Subcutaneous adipose tissue (tissue), 4 donors: ENCODE measurements around the gene DHRSX. TPM values are rescaled to one million over a fixed set of nuclear protein-coding genes. Genes with fewer than 3 reads are reported as not detected.

Experiments
- CTCF ChIP-seq: fragments of 450-650 bp; IDR thresholded peaks from one replicate; pipeline ENCODE4 v1.5.1; 2016; ENCODE audit warnings: low read depth, mild to moderate bottlenecking, control low read depth, antibody characterized with exemption, moderate library complexity
- total RNA-seq, 4 donors: library from RNA; depleted of rRNA; stranded (reverse); fragments of >200 nt; gene quantifications; one replicate each; pipeline ENCODE4 v1.1.0, GENCODE V29; 2016

Gene DHRSX
- total RNA-seq, 4 donors from 2014 or later, result 17.0 to 34.2 (median 24.5) TPM

DNA sequence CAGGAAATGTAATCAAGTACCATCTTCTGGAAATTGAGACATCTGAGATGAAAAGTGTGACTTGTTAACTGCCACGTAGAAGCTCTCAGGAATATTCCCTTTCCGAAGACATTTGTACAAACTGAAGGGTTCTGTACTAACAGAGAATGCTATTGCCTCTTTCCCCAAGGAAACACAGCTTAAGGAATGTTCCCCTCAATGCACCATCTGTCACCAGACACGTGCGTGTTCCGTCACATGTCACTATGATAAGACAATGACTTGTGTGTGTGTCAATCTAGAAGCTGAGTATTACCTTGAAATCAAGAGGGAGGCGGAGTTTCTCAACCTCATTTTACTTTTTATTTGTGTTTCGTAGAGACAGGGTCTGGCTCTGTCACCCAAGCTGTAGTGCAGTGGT, 58.1 kb downstream of the DHRSX start:
- no peak for TF ChIP-seq CTCF

DNA sequence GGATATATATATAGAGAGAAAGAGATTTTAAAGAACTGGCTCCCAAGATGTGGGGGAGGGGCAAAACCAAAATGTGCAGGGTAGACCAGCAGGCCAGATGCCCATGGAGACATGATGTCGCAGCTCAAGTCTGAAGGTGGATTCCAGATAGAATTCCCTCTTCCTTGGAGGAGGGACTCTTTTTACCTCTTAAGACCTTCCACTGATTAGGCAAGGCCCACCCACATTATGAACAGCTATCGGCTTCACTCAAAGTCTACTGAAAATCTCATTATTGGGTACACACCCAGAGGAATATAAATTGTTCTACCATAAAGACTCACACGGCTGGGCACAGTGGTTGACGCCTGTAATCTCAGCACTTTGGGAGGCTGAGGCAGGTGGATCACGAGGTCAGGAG, 59.3 kb downstream of the DHRSX start:
- TF ChIP-seq CTCF, result no peak

GRCh38 chrX:2439613-2440012, 61.2 kb downstream of the DHRSX start:
- no peak for TF ChIP-seq CTCF

DNA sequence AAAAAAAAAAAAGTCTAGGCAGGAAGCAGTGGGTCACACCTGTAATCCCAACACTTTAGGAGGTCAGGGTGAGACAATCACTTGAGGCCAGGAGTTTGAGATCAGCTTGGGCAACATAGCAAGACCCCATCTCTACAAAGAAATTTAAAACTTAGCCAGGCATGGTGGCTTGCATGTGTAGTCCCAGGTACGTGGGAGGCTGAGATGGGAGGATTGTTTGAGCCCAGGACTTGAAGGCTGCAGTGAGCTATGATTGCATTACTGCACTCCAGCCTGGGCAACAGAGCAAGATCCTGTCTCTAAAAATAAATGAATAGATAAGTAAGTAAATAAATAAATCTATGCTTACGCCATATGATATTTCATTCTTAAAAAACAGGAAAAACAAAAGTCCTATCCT, 65.3 kb downstream of the DHRSX start:
- TF ChIP-seq CTCF, result no peak

GRCh38 chrX:2434270-2435163, 66.3 kb downstream of the DHRSX start:
- TF ChIP-seq CTCF, result no peak

- TF ChIP-seq CTCF, result no peak
These were observed 68.4 kb downstream of the DHRSX start for GRCh38 chrX:2432298-2432863.

DNA sequence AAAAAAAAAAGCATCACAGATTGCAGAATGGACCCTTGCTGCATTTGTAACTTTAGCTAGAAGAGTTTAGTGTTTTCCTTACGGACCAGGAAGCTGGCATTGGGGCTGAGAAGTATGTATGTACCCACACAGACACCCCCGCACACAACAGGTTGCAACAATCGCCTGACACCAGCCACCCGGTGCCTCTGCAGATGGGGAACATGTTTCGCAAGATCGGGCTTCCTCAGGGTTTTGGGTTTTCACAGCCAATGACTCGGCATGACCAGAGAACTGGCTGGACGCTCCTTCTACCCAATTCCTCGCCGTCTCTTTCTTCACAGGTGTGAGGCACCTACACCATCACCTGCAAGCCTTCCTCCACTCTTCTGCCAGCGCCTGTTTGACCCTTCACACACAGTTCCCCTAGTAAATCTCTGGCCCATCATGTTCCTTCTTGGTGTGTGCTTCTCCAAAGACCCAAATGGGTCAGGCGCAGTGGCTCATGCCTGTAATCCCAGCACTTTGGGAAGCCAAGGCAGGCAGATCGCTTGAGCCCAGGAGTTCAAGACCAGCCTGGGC, 70.4 kb downstream of the DHRSX start:
- TF ChIP-seq CTCF, result no peak
